Iris pigment epithelial cell (primary cell): ENCODE data around the gene UQCR11.

Experiments used
- DNase-seq: peaks from one replicate; pipeline ENCODE4 v3.0.0-alpha.2; 2011; ENCODE audit warnings: low read depth

UQCR11 gene

DNA sequence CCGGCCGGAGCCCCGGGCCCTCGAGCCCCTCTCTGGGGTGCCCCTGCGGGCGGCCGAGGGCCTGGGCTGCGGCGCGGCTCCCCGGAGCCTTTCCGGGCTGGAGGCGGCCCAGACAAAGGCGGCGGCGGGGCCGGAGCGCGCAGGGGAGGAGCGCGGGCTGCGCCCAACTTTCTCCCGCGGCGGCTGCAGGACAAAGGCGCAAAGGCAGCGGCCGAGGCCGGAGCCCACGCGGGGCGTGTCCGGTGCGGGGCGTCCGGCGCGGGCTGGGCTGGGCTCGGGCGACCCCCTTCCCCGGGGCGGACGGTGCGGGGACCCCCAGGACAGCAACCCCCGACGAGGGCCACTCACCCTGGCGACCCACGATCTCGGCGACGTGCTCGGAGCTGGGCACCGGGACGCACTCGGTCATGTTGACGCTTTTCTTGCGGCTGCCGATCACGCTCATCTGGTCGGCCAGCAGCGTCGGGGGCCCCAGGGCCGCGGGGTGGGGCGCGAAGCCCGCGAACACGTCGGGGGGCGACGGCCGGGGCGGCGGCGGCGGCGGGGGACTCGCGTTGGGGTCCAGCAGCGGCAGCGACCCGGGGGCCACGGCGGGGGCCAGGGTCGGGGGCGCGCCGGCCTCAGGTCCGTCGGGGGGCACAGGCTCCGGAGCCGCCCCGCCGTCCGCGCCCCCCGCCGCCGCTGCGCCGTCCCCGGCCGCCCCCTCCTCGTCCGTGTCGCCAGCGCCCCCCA lies 38.0 kb downstream of the UQCR11 start:
- no peak for DNase-seq

DNA sequence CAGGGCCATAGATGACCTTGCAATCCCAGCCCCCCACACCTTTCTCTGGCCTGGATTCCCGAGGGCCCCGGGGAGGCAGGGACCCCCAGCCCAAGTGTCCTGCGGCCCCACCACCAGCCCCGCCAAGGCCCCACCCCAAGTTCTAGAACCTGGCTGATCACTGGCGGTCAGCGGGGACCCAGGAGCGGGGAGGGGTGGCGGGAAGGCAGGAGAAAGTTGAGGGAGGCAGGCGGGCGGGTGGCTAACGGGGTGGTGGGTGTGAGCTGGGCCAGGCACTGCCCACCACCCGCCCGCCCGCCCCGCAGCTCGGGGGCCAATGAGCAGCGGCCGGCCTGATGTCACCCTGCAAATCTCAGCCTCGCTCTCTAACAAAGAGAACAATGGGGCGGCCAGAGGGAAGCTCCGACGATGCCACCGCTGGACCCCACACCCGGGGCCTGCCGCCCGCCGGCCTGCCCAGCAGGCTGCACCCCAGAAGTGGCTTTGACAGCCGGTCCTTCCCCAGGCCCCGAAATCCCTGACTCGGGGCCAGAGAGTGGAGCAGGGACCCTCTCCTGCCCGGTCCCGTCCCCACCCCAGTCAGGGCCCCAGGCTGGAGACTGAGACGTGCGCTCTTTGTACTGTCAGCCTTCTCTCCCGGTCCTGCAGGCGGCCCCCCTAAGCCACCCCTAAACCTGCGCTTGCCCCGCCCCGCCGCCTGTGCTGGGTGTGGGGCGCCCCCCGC lies 38.7 kb downstream of the UQCR11 start:
- DNase-seq: peak; percentile 85

DNA sequence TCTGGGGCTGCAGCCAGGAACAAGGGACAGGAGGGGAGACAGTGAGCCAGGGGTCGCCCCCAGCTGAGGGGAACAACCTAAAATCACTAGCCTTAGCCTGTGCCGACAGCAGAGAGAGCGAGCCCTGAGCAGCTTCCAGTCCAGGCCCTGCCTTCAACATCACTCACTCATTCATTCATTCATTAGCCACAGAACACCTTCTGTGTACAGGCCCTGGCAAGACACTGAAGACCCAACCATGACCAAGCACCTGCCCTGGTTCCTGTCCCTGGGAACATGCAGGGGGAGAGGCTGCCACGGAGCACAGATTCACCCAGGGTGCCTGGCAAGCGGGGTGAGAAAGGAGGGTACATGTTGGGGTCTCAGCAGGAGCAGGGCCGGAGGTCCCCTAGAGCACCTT lies 42.0 kb downstream of the UQCR11 start:
- no peak for DNase-seq

DNA sequence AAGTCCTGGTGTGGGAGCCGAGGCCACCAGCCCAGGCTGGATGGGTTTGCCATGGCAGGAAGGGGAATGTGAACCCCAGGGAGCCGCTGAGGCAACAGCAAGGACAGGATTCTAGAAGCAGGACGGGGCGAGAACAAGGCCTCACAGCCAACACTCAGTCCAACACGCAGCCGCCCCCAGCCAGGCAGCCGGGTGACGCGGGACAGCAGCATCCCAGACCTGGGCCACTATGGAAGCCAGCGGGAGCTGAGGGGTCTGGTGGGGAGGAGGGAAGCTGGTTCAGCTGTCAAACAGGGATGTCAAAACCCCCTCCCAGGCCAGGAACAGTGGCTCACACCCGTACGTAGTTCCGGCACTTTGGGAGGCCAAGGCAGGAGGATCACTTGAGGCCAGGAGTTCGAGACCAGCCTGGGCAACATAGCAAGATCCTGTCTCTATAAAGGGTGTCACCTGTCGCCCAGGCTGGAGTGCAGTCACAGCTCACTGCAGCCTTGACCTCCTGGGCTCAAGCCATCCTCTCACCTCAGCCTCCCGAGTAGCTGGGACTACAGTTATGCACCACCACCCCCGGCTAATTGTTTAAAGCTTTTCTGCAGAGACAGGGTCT lies 43.9 kb downstream of the UQCR11 start:
- DNase-seq: no peak

DNA sequence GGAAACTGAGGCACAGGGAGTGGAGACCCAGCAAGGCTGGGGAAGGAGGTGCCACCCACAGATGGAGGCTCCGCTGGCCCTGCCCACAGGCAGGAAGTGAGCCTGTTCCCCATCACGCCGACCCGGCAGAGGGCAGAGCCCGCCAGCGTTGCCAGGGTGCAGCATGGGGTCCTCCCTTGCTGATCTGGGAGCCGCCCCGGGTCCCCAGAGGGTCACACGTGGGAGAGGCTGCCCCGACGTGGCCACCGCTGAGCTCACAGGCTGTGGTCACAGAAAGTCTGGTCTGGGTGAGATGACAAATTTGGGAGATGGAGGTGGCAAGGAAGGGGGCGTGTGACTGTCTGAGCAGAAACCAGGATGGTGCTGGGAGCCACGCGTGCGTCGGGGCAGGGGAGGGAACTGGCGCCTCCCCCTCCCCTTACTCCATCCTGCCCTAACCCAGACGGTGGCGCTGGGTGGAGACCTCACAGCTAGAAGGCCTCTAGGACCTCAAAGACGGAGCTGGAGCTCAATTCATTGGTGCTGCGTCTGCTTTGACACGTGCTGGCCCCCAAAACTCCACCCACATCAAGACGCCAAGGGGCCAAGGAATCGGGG lies 44.9 kb downstream of the UQCR11 start:
- no peak for DNase-seq

DNA sequence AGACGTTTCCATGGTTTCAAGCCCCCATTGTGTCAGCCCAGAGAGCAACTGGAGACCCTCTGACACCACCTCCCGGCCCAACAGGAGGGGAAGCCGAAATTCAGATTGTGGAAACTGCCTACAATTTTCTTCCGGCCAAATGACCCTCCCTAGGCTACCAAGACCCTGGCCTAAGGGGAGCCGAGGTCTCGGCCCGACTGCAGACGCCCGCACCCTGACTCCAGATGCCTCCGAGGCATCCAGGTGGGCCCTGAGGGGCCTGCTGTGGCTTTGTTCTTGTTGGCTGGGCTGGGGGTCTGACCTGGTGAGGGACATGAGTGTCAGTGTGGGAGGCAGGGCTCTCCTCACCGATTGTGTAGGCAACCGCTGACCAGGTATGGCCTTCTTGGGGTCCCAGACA lies 46.7 kb downstream of the UQCR11 start:
- DNase-seq: no peak

DNA sequence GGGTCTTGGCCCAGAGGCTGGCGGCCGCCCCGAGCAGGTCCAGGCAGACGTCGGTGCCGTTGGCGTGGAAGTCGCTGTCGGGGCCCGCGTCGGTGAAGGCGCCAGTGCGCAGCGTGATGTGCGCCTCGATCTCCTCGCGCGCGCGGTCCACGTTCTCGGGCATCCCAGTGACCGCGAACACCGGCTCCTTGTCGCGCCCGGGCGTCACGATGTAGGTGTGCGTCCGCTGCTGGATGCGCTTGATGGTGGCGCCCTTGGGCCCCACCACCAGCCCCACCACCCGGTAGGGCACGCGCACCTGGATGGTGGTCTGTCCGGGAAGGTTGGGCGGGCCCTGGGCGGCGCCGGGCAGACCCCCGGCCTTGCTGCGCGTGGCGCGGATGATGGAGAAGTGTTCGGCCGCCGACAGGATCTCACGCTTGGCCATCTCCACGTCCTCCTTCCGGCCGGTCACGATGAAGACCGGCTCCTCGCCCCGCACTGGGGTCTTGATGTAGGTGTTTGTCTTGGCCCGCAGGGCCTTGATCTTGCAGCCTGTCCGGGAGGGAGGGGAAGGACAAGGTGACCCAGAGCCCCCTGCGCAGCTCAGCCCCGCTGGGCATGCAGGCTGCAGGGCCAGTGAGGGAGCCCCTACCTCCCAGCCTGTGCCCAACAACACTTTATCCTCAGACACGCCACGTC lies 48.7 kb downstream of the UQCR11 start:
- DNase-seq: no peak

DNA sequence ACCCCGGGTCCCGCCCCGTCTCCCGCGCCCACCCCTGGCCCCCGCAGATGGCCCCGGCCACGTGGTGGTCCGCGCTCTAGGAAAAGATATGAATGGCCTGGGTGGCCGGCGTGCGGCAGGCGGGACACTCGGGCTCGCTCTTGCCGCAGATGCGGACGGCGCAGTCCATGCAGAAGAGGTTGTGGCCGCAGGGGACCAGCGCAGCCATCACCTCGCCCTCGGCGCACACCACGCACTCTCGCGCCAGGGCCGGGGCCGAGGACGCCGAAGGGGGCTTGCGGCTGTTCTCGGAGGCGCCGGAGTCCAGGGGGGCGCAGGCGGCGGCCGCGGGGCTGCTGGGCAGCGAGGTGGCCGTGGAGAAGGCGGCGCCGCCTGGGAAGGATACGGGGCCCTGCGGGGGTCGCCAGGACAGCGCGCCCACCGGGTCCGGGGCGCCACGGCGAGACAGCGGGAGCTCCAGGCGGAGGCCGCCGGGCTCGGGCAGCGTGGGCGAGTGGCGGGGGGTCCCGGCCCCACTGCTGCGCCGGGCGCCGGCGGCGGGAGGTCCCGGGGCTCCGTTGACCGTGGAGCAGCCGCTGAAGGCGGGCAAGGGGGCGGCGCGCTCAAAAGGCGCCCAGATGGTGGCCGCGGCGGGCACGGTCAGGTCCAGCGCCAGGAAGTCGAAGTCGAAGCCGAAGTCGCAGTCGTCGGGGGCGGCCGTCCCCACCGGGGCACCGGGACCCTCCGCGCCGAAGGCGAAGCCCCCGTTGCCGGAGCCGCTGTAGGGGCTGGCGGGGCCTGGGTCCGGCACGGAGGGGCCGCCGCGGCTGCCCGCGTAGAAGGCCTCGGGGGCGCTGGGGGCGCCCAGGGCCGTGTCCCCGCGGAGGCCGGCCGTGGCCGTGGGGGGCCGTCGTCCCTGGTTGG lies 49.5 kb downstream of the UQCR11 start:
- no peak for DNase-seq

DNA sequence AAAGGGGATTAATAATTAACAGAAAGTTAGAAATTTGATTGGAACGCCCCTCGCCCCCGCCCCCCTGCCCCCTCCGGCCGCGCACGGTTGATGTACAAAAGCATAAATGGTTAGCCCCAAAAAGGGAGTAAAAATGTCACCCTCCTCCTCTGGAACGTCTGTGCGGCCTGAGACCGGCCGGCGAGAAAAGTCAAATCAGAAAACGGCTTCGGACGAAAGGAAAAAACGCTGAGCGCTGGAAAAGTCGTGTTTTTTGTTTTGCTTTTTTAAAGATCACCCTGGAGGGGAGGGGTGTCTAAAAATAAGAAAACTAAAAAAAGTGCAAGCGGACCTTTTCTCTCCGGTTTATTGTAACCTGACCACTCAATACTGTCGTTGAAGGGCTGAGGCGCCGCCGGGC lies 50.3 kb downstream of the UQCR11 start:
- no peak for DNase-seq

DNA sequence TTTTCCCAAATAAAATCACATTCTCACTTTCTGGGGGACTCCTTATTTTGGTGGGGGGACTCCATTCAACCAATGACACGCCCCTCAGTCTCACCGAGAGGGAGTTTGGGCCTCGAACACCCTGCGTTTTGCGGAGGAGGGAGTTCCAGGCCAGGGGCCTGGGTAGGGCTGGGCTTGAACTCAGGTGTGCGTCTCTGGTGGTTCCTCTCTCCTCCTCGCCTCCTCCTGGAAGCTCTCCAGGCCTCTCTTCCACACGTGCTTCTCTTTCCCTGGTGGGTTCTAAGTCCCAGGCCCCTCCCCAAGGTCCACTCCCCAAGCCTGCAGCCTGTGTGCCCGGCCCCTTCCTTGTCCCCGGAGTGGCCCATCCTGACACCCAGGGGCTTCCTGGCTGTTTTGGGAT lies 51.8 kb downstream of the UQCR11 start:
- no peak for DNase-seq

DNA sequence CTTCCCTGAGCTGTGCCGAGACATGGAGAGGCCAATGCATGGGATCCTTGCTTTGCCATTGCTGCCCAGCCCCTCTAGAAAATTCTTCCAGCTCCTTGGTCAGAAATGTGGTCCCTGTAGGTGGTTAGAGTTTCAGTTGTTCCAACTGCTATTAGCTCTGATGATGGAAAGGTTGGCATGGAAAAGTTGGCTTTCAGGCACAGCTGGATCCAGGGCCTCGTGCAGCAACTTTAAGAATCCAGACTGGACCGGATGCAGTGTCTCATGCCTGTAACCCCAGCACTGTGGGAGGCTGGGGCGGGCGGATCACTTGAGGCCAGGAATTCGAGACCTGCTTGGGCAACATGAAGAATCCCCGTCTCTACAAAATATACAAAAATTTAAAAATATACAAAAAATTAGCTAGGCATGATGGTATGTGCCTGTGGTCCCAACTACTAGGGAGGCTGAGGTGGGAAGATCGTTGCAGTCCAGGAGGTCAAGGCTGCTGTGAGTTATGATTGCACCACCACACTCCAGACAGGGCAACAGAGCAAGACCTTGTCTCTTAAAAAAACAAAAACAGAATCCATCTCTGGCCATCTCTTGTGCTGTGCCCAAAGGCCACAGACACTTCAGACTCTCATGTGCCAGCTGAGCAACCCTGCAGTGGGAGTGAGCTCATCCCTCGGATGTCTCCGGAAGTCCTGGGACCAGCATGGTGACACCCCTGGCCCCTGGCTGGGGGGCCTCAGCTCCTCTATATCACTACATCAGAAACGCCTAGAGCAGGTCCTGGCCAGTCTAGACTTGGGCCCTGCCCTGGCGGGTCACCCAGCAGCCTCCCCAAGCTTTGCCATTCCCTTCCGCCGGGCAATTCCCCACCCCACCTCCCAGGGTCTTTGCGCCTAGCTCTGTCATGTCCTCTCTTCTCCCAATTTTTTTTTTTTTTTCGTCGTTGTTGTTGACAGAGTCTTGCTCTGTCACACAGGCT lies 53.9 kb downstream of the UQCR11 start:
- DNase-seq: no peak

DNA sequence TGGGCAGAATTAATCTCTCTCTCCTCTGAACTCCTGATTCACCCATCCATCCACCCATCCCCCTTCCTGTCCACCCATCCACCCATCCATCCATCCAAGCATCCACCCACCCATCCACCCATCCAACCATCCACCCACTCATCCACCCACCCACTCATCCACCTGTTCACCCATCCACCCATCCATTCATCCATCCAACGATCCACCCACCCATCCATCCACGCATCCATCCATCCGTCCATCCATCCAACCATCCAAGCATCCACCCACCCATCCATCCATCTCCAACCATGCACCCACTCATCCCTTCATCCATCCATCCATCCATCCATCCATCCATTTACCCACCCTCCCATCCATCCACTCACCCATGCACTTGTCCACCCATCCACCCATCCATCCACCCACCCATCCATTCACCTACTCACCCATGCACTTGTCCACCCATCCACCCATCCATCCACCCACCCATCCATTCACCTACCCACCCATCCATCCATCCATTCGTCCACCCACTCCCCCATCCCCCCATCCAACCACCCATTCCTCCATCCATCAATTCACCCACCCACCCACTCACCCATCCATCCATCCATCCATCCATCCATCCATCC lies 55.8 kb downstream of the UQCR11 start:
- no peak for DNase-seq
